Islet precursor cell (in vitro differentiated cells): ENCODE measurements around the gene RDH12.

Experiments
- DNase-seq: peaks from one replicate; pipeline ENCODE4 v3.0.0-alpha.2; 2018

Gene RDH12

GRCh38 chr14:67756496-67756895, 54.8 kb downstream of the RDH12 start:
- no peak for DNase-seq

- no peak for DNase-seq
Measured at GRCh38 chr14:67757175-67757574, 55.5 kb downstream of the RDH12 start.

GRCh38 chr14:67759916-67760315, 58.2 kb downstream of the RDH12 start:
- DNase-seq = peak; percentile 1

GRCh38 chr14:67762051-67762450, 60.4 kb downstream of the RDH12 start:
- DNase-seq = peak; percentile 62

- DNase-seq = no peak
Measured at GRCh38 chr14:67763158-67763822, 61.6 kb downstream of the RDH12 start.

- DNase-seq = no peak
Measured at GRCh38 chr14:67764496-67764895, 62.8 kb downstream of the RDH12 start.

- peak; percentile 57 for DNase-seq
Measured at GRCh38 chr14:67765192-67765834, 63.6 kb downstream of the RDH12 start.

- no peak for DNase-seq
Measured at GRCh38 chr14:67766035-67766680, 64.5 kb downstream of the RDH12 start.

GRCh38 chr14:67768219-67768618, 66.5 kb downstream of the RDH12 start:
- no peak for DNase-seq

GRCh38 chr14:67773844-67774377, 72.2 kb downstream of the RDH12 start:
- peak; percentile 24 for DNase-seq

GRCh38 chr14:67776653-67777322, 75.1 kb downstream of the RDH12 start:
- no peak for DNase-seq

GRCh38 chr14:67778792-67779191, 77.1 kb downstream of the RDH12 start:
- DNase-seq = no peak

GRCh38 chr14:67782090-67782489, 80.4 kb downstream of the RDH12 start:
- no peak for DNase-seq
